ENCODE measurements around the gene FOXM1. TPM values are rescaled to one million over a fixed set of nuclear protein-coding genes. Genes with fewer than 3 reads are reported as not detected.

FOXM1 gene
- polyA plus RNA-seq, 1 donor from 2014 or later = 0.31 TPM

- Histone ChIP-seq H3K4me3 (ENCODE audit: low read length) (no peak overlapping the region), H4K20me1 (ENCODE audit: insufficient read depth) (no peaks in the 10 kb centered on the region), H3F3A (ENCODE audit: insufficient read depth, low read length, poor library complexity, severe bottlenecking) (no peaks in the 10 kb centered on the region), H3K9me2 (ENCODE audit: insufficient read depth, low read length) (no peaks in the 10 kb centered on the region), H3K27ac (ENCODE audit: low read length) (no peak overlapping the region), H3K9me3 (ENCODE audit: low read length) (no peaks in the 10 kb centered on the region), H3K9ac (ENCODE audit: low read length) (no peak overlapping the region), H3K79me2 (replicated peaks; ENCODE audit: insufficient read depth, low read length) (peaks cover 9% of the 10 kb centered on the region), H2AFZ (ENCODE audit: low read depth, low read length) (no peak overlapping the region), H3K36me3 (ENCODE audit: insufficient read depth, low read length) (no peaks in the 10 kb centered on the region), H3K27me3 (ENCODE audit: insufficient read depth, low read depth, low read length) (no peaks in the 10 kb centered on the region), H3K4me2 (ENCODE audit: low read length) (no peak overlapping the region)
- TF ChIP-seq TAF1 (IDR thresholded peaks at IDR 0.05; ENCODE audit: low read depth) (no peak), REST (IDR thresholded peaks at IDR 0.05; ENCODE audit: borderline replicate concordance) (no peak), SMC3 (conservative IDR thresholded peaks at IDR 0.05; ENCODE audit: poor library complexity) (no peak), MXI1 (conservative IDR thresholded peaks at IDR 0.05; ENCODE audit: poor library complexity, severe bottlenecking) (no peak)
Measured at GRCh38 chr12:2897418-2897817, 20.4 kb upstream of the FOXM1 start.

- no peaks in the 10 kb centered on the region for H3K36me3 ChIP-seq (ENCODE audit: insufficient read depth, low read length)
- H3K27ac ChIP-seq (ENCODE audit: low read length) = no peak overlapping the region
- peaks cover 4% of the 10 kb centered on the region for H3F3A ChIP-seq (ENCODE audit: insufficient read depth, low read length, poor library complexity, severe bottlenecking)
- H3K4me3 ChIP-seq (ENCODE audit: low read length) = no peak overlapping the region
- H3K9me2 ChIP-seq (ENCODE audit: insufficient read depth, low read length) = no peaks in the 10 kb centered on the region
- no peaks in the 10 kb centered on the region for H3K9me3 ChIP-seq (ENCODE audit: low read length)
- H2AFZ ChIP-seq (ENCODE audit: low read depth, low read length) = no peak overlapping the region
- H3K9ac ChIP-seq (ENCODE audit: low read length) = no peak overlapping the region
- no peak overlapping the region for H3K4me2 ChIP-seq (ENCODE audit: low read length)
- no peaks in the 10 kb centered on the region for H3K27me3 ChIP-seq (ENCODE audit: insufficient read depth, low read depth, low read length)
- no peaks in the 10 kb centered on the region for H4K20me1 ChIP-seq (ENCODE audit: insufficient read depth)
- no peak for TF ChIP-seq MXI1 (conservative IDR thresholded peaks at IDR 0.05; ENCODE audit: poor library complexity, severe bottlenecking)
- no peak for TF ChIP-seq RAD21 (conservative IDR thresholded peaks at IDR 0.05)
- no peak for TF ChIP-seq POLR2AphosphoS5 (IDR thresholded peaks at IDR 0.05)
- no peak for TF ChIP-seq CTCF (IDR thresholded peaks at IDR 0.05; ENCODE audit: poor library complexity, severe bottlenecking)
- TF ChIP-seq REST (IDR thresholded peaks at IDR 0.05; ENCODE audit: borderline replicate concordance) = no peak
- no peak for TF ChIP-seq SMC3 (conservative IDR thresholded peaks at IDR 0.05; ENCODE audit: poor library complexity)
- no peak for TF ChIP-seq TAF1 (IDR thresholded peaks at IDR 0.05; ENCODE audit: low read depth)
- TF ChIP-seq EP300 (conservative IDR thresholded peaks at IDR 0.05; ENCODE audit: poor library complexity, severe bottlenecking) = no peak
- TF ChIP-seq EZH2 (IDR thresholded peaks at IDR 0.05; ENCODE audit: borderline replicate concordance, insufficient read depth, low read length, poor library complexity, severe bottlenecking) = no peak
- H3K79me2 ChIP-seq (replicated peaks; ENCODE audit: insufficient read depth, low read length) = peaks cover 14% of the 10 kb centered on the region
Measured at GRCh38 chr12:2895511-2895910, 18.5 kb upstream of the FOXM1 start.

All from neural cell (in vitro differentiated cells).